GM12878 (cell line): ENCODE results near the gene ENTPD3. TPM values are rescaled to one million over a fixed set of nuclear protein-coding genes. Genes with fewer than 3 reads are reported as not detected.
A peak's percentile ranks its signal among the peaks of the same experiment; 100 is the strongest.

Source experiments
- CREB1 ChIP-seq: IDR thresholded peaks from 2 replicates; pipeline ENCODE4 v1.6.1; 2012; ENCODE audit warnings: low read depth, mild to moderate bottlenecking, inconsistent platforms
- DPF2 ChIP-seq: fragments of 450-650 bp; IDR thresholded peaks from 2 replicates; pipeline ENCODE4 v1.6.1; 2017; ENCODE audit warnings: mild to moderate bottlenecking
- HDGF ChIP-seq: fragments of 450-650 bp; IDR thresholded peaks from 2 replicates; pipeline ENCODE4 v1.6.1; 2016; ENCODE audit warnings: antibody characterized with exemption
- MEF2A ChIP-seq: IDR thresholded peaks from 2 replicates; pipeline ENCODE4 v1.6.1; 2011; ENCODE audit warnings: low read depth, mild to moderate bottlenecking, low read length, moderate library complexity; ENCODE audit not compliant: insufficient read depth
- NR2C1 ChIP-seq: fragments of 450-650 bp; IDR thresholded peaks from 2 replicates; pipeline ENCODE4 v1.6.1; 2017; ENCODE audit warnings: antibody characterized with exemption, mild to moderate bottlenecking, moderate library complexity
- PAX5 ChIP-seq: IDR thresholded peaks from 2 replicates; pipeline ENCODE4 v1.6.1; 2011; ENCODE audit warnings: low read depth, low read length, borderline replicate concordance
- YY1 ChIP-seq: IDR thresholded peaks from 2 replicates; pipeline ENCODE4 v1.6.1; 2011; ENCODE audit warnings: low read depth, mild to moderate bottlenecking, low read length
- polyA plus RNA-seq, 11 experiments: library from polyadenylated mRNA; depleted of rRNA in 4 of 11; unstranded in 6 of 11; stranded (reverse) in 5 of 11; fragments of >200 nt; fragmentation: Nextera tagmentation in 4 of 11; fragmentation: Illumina TruSeq in 1 of 11; extraction: Ambion mirVana in 4 of 11; extraction: Trizol in 1 of 11; gene quantifications; 1 replicate in 1 of 11; 2 replicates in 10 of 11; pipeline versions ENCODE4 v1.2.1 to v1.2.3, GENCODE V29; 2011 to 2016; ENCODE audit warnings: inconsistent platforms in 2 of 11, missing spikeins in 2 of 11, low read depth in 1 of 11
- total RNA-seq, 4 experiments: library from RNA; depleted of rRNA in 3 of 4; stranded (reverse); fragments of >200 nt in 3 of 4; fragmentation: Illumina TruSeq in 1 of 4; extraction: Trizol in 1 of 4; gene quantifications; 2 replicates each; pipeline versions ENCODE4 v1.2.1 to v1.2.3, GENCODE V29; 2013 to 2021
- TF ChIP-seq, protein P1 (sequence below): fragments of 450-650 bp; IDR thresholded peaks from 2 replicates; pipeline ENCODE4 v1.6.1; 2017; ENCODE audit warnings: low read depth, mild to moderate bottlenecking, moderate library complexity
- TF ChIP-seq, protein P2 (sequence below): fragments of 150-350 bp; IDR thresholded peaks from 2 replicates; pipeline ENCODE4 v1.6.1; 2016; ENCODE audit warnings: low read depth, low read length

The ENTPD3 gene
- total and polyA plus RNA-seq, 10 of the 15 experiments (the other 5 are each of a cell fraction or from before 2014, with no cell fraction given): 0.03 TPM; not detected in 9

DNA sequence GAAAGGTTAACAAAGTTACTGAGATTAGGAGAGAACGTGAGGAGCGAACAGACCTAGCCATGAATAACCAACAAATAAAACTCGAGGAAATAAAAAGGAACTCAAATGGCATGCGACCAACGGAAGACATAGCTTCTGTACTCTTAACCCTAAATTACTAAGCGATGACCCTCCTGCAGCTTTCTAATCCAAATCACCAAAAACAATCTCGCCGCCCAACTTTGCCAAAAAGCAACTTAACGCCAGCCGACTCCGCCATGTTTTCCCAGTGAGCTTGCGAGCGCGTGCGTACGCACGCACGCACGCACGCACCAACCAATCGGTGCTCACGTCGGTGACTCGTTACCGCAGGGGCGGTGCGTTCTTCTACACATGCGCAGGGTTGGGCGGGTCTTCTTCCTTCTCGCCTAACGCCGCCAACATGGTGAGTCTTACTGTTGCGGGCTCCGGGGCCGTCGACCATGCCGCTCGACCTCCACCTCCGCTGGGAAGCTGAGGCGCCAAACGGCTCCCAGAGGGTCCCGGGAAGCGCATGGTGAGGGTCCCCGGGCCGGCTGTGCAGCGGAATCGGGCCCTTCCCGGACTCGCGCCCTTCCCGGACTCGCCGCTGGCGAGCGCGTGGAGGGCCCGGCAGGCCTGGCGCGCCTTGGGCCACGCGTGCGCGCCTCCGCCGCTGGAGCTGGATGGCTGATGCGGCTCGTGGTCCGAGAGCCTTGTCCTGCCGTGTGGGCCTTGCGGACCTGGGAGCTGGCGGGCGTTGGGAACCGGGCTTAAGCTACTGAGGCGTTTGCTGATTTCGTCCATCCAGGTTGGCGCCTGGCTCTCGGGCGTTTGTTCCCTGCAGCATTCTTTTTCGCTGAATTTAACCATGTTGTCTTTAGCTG is 70.2 kb downstream of the ENTPD3 start, which contains the start of gene RPL14 (continued):
- TF ChIP-seq PAX5: 0 out of 2 replicates have a peak, but pooled peaks have one; percentile 16
- TF ChIP-seq DPF2: peak; percentile 79
- TF ChIP-seq, protein P1, sequence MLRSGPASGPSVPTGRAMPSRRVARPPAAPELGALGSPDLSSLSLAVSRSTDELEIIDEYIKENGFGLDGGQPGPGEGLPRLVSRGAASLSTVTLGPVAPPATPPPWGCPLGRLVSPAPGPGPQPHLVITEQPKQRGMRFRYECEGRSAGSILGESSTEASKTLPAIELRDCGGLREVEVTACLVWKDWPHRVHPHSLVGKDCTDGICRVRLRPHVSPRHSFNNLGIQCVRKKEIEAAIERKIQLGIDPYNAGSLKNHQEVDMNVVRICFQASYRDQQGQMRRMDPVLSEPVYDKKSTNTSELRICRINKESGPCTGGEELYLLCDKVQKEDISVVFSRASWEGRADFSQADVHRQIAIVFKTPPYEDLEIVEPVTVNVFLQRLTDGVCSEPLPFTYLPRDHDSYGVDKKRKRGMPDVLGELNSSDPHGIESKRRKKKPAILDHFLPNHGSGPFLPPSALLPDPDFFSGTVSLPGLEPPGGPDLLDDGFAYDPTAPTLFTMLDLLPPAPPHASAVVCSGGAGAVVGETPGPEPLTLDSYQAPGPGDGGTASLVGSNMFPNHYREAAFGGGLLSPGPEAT: peak; percentile 95
- TF ChIP-seq, protein P2, sequence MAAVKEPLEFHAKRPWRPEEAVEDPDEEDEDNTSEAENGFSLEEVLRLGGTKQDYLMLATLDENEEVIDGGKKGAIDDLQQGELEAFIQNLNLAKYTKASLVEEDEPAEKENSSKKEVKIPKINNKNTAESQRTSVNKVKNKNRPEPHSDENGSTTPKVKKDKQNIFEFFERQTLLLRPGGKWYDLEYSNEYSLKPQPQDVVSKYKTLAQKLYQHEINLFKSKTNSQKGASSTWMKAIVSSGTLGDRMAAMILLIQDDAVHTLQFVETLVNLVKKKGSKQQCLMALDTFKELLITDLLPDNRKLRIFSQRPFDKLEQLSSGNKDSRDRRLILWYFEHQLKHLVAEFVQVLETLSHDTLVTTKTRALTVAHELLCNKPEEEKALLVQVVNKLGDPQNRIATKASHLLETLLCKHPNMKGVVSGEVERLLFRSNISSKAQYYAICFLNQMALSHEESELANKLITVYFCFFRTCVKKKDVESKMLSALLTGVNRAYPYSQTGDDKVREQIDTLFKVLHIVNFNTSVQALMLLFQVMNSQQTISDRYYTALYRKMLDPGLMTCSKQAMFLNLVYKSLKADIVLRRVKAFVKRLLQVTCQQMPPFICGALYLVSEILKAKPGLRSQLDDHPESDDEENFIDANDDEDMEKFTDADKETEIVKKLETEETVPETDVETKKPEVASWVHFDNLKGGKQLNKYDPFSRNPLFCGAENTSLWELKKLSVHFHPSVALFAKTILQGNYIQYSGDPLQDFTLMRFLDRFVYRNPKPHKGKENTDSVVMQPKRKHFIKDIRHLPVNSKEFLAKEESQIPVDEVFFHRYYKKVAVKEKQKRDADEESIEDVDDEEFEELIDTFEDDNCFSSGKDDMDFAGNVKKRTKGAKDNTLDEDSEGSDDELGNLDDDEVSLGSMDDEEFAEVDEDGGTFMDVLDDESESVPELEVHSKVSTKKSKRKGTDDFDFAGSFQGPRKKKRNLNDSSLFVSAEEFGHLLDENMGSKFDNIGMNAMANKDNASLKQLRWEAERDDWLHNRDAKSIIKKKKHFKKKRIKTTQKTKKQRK: no peak
- TF ChIP-seq NR2C1: no peak
- peak; percentile 98 for TF ChIP-seq YY1
- TF ChIP-seq MEF2A: no peak
- peak; percentile 80 for TF ChIP-seq CREB1
- TF ChIP-seq HDGF: peak; percentile 32; the same call in 1 of the 2 replicates
- TF ChIP-seq, all 136 proteins: peak for 54
